Peyer's patch (tissue), 4 donors: ENCODE measurements around the gene ASB1.

Experiments used
- POLR2A ChIP-seq, 2 donors: fragments of 450-650 bp; IDR thresholded peaks; one replicate each; pipeline ENCODE4 v1.5.1; 2017; ENCODE audit warnings: antibody characterized with exemption in 2 of 2, mild to moderate bottlenecking in 2 of 2, moderate library complexity in 2 of 2
- TF ChIP-seq, protein P1 (sequence below), 6 experiments: fragments of 450-650 bp in 4 of 6; fragments of 200-600 bp in 2 of 6; sonication (generic) in 1 of 6; IDR thresholded peaks; one replicate each; pipeline ENCODE4 v1.5.1; 2017 to 2019; ENCODE audit warnings: antibody characterized with exemption in 6 of 6, mild to moderate bottlenecking in 3 of 6, moderate library complexity in 1 of 6

DNA sequence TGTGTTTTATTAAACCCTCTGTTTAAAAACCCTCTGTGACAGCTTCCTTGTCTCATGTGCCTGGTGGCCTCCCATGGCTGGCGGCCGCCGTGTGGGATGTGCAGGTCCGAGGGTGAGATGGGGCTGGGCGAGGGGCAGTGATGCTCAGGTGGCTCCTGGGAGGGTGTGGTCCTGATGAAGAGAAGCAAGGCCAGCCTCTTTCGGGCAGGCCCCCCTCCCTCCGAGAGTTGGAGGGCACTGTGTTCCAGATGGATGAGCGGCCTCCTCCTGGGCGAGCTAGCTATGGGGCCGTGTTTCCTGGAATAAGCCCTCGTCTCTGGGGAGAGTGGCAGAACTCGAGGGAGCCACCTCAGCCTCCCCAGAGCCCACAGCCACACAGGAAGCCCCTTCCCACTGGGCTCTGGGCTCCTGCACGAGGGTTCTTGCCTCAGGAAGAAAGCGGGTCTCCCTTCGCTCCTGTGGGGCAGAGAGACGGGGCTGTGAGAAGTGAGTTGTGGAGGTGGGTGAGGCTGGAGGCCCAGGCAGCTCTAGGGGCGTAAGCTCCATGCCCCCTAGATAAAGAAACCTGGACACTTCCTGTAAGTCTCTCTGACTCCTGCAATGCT, 72.1 kb downstream of the ASB1 start:
- TF ChIP-seq, protein P1, sequence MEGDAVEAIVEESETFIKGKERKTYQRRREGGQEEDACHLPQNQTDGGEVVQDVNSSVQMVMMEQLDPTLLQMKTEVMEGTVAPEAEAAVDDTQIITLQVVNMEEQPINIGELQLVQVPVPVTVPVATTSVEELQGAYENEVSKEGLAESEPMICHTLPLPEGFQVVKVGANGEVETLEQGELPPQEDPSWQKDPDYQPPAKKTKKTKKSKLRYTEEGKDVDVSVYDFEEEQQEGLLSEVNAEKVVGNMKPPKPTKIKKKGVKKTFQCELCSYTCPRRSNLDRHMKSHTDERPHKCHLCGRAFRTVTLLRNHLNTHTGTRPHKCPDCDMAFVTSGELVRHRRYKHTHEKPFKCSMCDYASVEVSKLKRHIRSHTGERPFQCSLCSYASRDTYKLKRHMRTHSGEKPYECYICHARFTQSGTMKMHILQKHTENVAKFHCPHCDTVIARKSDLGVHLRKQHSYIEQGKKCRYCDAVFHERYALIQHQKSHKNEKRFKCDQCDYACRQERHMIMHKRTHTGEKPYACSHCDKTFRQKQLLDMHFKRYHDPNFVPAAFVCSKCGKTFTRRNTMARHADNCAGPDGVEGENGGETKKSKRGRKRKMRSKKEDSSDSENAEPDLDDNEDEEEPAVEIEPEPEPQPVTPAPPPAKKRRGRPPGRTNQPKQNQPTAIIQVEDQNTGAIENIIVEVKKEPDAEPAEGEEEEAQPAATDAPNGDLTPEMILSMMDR (IDR thresholded peaks at IDR 0.05), result no peak
- TF ChIP-seq POLR2A (IDR thresholded peaks at IDR 0.05), result no peak
